CD8-positive, alpha-beta memory T cell (primary cell): Measurements from ENCODE around the gene TMOD2. TPM values are rescaled to one million over a fixed set of nuclear protein-coding genes. Genes with fewer than 3 reads are reported as not detected.
A peak's percentile ranks its signal among the peaks of the same experiment; 100 is the strongest.

Source experiments
- CTCF ChIA-PET: fragments of 350-600 bp; sonication (Branson Sonifier 250); formaldehyde crosslinking; loops from one replicate; lab custom pipeline; 2021; ENCODE audit warnings: antibody characterized with exemption; lab: Charles Lee
- POLR2A ChIA-PET: fragments of 350-600 bp; sonication (Branson Sonifier 250); formaldehyde crosslinking; loops from one replicate; lab custom pipeline; 2021; ENCODE audit warnings: antibody characterized with exemption; lab: Charles Lee
- DNase-seq, 5 donors: peaks; one replicate each; pipeline versions ENCODE4 v3.0.0 to v3.0.0-alpha.2; 2020 to 2022; ENCODE audit warnings: mixed read lengths in 1 of 5
- H3K27ac ChIP-seq: one replicate; pipeline ENCODE4 v1.7.0; 2013; ENCODE audit warnings: low read depth, mild to moderate bottlenecking, low read length, moderate library complexity
- H3K27me3 ChIP-seq: 2 replicates; pipeline ENCODE4 v1.7.0; 2013; ENCODE audit warnings: low read length, mild to moderate bottlenecking; ENCODE audit not compliant: insufficient read depth, poor library complexity, severe bottlenecking
- H3K36me3 ChIP-seq: 2 replicates; pipeline ENCODE4 v1.7.0; 2013; ENCODE audit warnings: mild to moderate bottlenecking, low read length, moderate library complexity; ENCODE audit not compliant: insufficient read depth
- H3K4me1 ChIP-seq: 2 replicates; pipeline ENCODE4 v1.7.0; 2013; ENCODE audit warnings: mild to moderate bottlenecking, low read length, moderate library complexity; ENCODE audit not compliant: insufficient read depth
- H3K4me3 ChIP-seq: 2 replicates; pipeline ENCODE4 v1.7.0; 2013; ENCODE audit warnings: mild to moderate bottlenecking, low read length
- H3K9me3 ChIP-seq: 2 replicates; pipeline ENCODE4 v1.7.0; 2013; ENCODE audit warnings: mild to moderate bottlenecking, low read length
- H3K27ac Mint-ChIP-seq, 8 donors: one replicate each; pipeline ENCODE4 v1.8.0; 2020 to 2021; ENCODE audit warnings: mixed read lengths in 8 of 8, mild to moderate bottlenecking in 6 of 8, inconsistent platforms in 3 of 8, moderate library complexity in 3 of 8
- H3K27me3 Mint-ChIP-seq, 2 donors: one replicate each; pipeline ENCODE4 v1.8.0; 2020 to 2021; ENCODE audit warnings: mixed read lengths in 2 of 2, mild to moderate bottlenecking in 1 of 2, moderate library complexity in 1 of 2
- H3K36me3 Mint-ChIP-seq, 3 donors: one replicate each; pipeline ENCODE4 v1.8.0; 2020 to 2021; ENCODE audit warnings: mixed read lengths in 3 of 3, inconsistent platforms in 1 of 3, mild to moderate bottlenecking in 1 of 3
- H3K4me1 Mint-ChIP-seq, 3 donors: one replicate each; pipeline ENCODE4 v1.8.0; 2020 to 2021; ENCODE audit warnings: mixed read lengths in 3 of 3, inconsistent platforms in 1 of 3, mild to moderate bottlenecking in 1 of 3
- H3K4me3 Mint-ChIP-seq, 7 donors: one replicate each; pipeline ENCODE4 v1.8.0; 2020 to 2021; ENCODE audit warnings: mixed read lengths in 7 of 7, mild to moderate bottlenecking in 6 of 7, moderate library complexity in 4 of 7, inconsistent platforms in 2 of 7
- H3K9me3 Mint-ChIP-seq, 5 donors: one replicate each; pipeline ENCODE4 v1.8.0; 2020 to 2022; ENCODE audit warnings: mixed read lengths in 5 of 5, mild to moderate bottlenecking in 3 of 5, moderate library complexity in 2 of 5, inconsistent platforms in 1 of 5
- polyA plus RNA-seq: library from polyadenylated mRNA; unstranded; fragments of 300-500 nt; fragmentation: Illumina TruSeq; gene quantifications from one replicate; pipeline ENCODE4 v1.2.3, GENCODE V29; 2021
- total RNA-seq, 2 experiments: library from RNA; stranded (reverse); gene quantifications; one replicate each; pipeline ENCODE4 v1.2.3, GENCODE V29; 2021

Gene TMOD2
- total and polyA plus RNA-seq, 3 experiments from 2014 or later = 3.1 to 10.0 (median 8.6) TPM

DNA sequence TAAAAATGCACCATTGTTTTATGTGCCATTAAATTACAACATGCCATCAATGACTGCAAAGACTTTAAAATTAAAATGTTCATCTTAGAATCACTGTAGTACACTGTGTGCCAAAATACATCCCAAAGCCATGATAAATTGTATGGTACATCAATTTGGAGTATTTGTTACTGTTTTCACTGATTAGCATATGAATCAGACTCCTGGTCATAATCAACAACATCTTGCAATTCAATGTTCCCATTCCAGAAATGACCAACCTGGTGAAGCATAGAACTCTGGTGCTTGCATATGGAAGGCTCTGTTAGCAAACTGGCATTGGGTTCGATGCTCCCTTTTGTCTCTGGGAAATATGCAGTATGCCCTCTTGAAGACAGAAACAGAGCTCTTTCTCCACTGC is 36.5 kb upstream of the TMOD2 start:
- ChIA-PET CTCF (no interaction called here), POLR2A (no interaction called here)
- DNase-seq = no peak
- Histone ChIP-seq H3K4me3 (no peak overlapping the region), H3K27me3 (no peaks in the 10 kb centered on the region), H3K36me3 (no peaks in the 10 kb centered on the region), H3K9me3 (no peaks in the 10 kb centered on the region), H3K27ac (no peak overlapping the region), H3K4me1 (no peaks in the 10 kb centered on the region)
- no peaks in the 10 kb centered on the region for H3K9me3 Mint-ChIP-seq
- H3K27me3 Mint-ChIP-seq = no peaks in the 10 kb centered on the region
- no peak overlapping the region for H3K27ac Mint-ChIP-seq
- peaks cover 0 to 8% (median 3%) of the 10 kb centered on the region in 3 donors for H3K4me1 Mint-ChIP-seq
- peaks cover 0 to 5% (median 0%) of the 10 kb centered on the region in 3 donors for H3K36me3 Mint-ChIP-seq
- H3K4me3 Mint-ChIP-seq = no peak overlapping the region

DNA sequence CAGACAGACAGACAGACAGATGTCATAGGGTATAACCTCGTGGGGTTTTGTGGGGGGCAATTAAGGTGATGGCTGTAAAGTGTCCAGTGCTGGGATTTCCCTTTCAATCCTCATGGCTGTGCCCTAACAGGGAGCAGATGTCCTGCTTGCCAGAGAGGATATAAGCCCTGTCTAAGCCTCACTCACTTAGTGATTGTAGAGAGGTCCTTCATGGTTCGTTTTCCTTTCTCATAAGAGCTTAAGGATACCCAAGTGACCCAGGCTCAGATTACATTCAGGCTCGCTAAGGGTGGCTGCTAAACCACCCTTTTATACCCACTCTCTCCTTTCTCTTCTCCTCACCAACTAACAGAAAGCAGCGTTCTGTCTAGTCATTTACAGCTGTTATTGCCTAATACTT is 33.2 kb upstream of the TMOD2 start:
- no peaks in the 10 kb centered on the region for H3K4me1 ChIP-seq
- Mint-ChIP-seq H3K27ac (peak overlapping the region in 5 of 8 donors; percentile 24 to 91 (median 84)), H3K27me3 (no peaks in the 10 kb centered on the region), H3K36me3 (peaks cover 0 to 23% (median 15%) of the 10 kb centered on the region in 3 donors), H3K4me1 (peaks cover 7 to 21% (median 8%) of the 10 kb centered on the region in 3 donors), H3K9me3 (no peaks in the 10 kb centered on the region), H3K4me3 (no peak overlapping the region)
- no peak overlapping the region for H3K27ac ChIP-seq
- H3K9me3 ChIP-seq = no peaks in the 10 kb centered on the region
- no peak for DNase-seq
- no peak overlapping the region for H3K4me3 ChIP-seq
- ChIA-PET POLR2A (no interaction called here), CTCF (interaction anchor here (1.4 kb wide), 1 partner anchor 58 kb away, joined by 3 read pairs; no protein-coding TSS in a partner anchor)
- no peaks in the 10 kb centered on the region for H3K36me3 ChIP-seq
- no peaks in the 10 kb centered on the region for H3K27me3 ChIP-seq

DNA sequence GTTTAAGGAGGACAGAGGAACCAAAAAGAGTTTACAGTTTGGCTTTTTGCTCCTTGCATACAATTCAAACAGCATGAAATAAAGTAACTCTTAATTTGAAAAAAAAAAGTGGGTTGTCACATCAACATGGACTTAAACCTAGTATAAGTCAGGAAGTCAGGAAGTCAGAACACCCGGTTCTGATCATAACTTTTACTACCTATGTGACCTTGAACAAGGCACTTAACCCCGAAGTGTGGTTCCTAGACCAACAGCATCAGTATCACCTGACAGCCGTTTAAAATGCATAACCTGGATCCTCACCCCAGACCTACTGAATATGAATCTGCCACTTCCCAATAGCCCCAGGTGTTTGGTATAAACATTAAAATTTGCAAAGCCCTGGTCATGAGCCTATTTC is 32.7 kb upstream of the TMOD2 start:
- no peaks in the 10 kb centered on the region for H3K27me3 Mint-ChIP-seq
- peaks cover 0 to 26% (median 14%) of the 10 kb centered on the region in 3 donors for H3K36me3 Mint-ChIP-seq
- H3K27me3 ChIP-seq = no peaks in the 10 kb centered on the region
- no peak overlapping the region for H3K4me3 ChIP-seq
- no peak overlapping the region for H3K4me3 Mint-ChIP-seq
- no peaks in the 10 kb centered on the region for H3K9me3 Mint-ChIP-seq
- H3K27ac Mint-ChIP-seq = peak overlapping the region in 1 of 8 donors; percentile 82
- no peaks in the 10 kb centered on the region for H3K4me1 ChIP-seq
- no peaks in the 10 kb centered on the region for H3K36me3 ChIP-seq
- H3K4me1 Mint-ChIP-seq = peaks cover 7 to 25% (median 11%) of the 10 kb centered on the region in 3 donors
- CTCF ChIA-PET = no interaction called here
- POLR2A ChIA-PET = no interaction called here
- H3K9me3 ChIP-seq = no peaks in the 10 kb centered on the region
- no peak overlapping the region for H3K27ac ChIP-seq
- DNase-seq = no peak

DNA sequence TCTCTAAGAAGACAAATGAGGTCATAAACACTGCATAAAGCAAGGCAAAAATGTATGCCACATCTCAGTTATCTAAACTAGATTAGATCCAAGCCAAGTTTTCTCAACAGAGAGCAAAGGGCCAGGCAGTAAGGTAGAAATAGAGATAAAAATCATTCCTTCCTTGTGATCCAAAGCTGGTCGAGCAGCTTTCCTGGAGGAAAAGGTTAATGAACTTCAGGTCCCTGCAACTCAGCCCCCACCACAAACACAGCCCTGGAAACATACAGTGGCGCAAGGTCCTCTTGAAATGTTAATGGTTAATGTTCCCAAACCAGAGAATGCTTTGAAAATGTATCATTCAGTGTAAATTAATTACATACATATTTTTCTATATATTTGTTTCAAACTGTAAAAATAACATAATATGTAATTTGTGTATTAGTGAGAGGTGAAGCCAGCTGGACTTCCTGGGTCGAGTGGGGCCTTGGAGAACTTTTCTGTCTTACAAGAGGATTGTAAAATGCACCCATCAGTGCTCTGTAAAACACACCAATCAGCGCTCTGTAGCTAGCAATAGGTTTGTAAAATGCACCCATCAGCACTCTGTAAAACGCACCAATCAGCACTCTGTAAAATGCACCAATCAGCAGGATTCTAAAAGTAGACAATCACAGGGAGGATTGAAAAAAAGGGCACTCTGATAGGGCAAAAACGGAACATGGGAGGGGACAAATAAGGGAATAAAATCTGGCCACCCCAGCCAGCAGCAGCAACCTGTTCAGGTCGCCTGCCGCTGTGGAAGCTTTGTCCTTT is 31.0 kb upstream of the TMOD2 start:
- peaks cover 0 to 38% (median 15%) of the 10 kb centered on the region in 3 donors for H3K36me3 Mint-ChIP-seq
- ChIA-PET CTCF (interaction anchor here (1.0 kb wide), 1 partner anchor 57 kb away, joined by 3 read pairs; no protein-coding TSS in a partner anchor), POLR2A (no interaction called here)
- H3K27ac Mint-ChIP-seq = peak overlapping the region in 4 of 8 donors; percentile 54 to 83 (median 60)
- H3K4me3 ChIP-seq = no peak overlapping the region
- no peaks in the 10 kb centered on the region for H3K27me3 ChIP-seq
- peaks cover 0 to 2% of the 10 kb centered on the region in 2 donors for H3K27me3 Mint-ChIP-seq
- H3K4me1 ChIP-seq = peaks cover 12% of the 10 kb centered on the region
- H3K9me3 ChIP-seq = no peaks in the 10 kb centered on the region
- DNase-seq = no peak
- H3K9me3 Mint-ChIP-seq = no peaks in the 10 kb centered on the region
- H3K4me3 Mint-ChIP-seq = no peak overlapping the region
- H3K4me1 Mint-ChIP-seq = peaks cover 24 to 41% (median 25%) of the 10 kb centered on the region in 3 donors
- no peak overlapping the region for H3K27ac ChIP-seq
- H3K36me3 ChIP-seq = no peaks in the 10 kb centered on the region

DNA sequence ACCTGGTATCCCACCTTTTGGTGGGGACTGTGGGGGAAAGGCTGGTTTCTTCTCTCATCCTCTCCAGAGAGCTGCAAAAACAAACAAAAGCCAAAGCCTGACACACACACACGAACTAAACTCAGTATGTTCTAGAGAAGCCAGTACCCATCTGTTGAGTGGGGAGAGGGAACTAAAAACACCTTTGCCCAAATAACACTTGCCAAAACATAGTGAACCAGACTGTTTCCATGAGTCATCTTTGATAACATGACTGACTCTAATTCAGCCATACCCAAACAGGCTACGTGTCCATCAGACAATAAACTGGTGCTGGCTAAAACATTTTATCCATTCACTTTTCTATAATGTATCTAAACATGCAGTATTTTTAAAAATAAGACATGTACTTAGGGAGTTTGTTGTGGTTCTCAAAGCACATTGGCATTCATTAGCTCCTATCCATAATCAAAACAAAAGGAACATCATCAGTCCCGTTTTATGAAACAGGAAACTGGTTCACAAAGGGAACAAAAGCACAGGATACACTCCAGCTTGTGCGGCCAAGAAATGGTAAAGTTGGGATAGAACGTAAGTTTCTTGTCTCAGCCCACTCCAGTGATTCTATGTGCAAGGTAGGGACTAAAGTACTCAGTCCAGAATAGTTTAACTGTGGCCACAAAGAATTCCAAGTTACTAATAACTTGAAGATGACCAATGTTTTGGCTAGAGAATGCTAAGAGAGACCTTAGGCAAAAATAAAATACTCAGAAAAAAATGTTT is 30.0 kb upstream of the TMOD2 start:
- Histone ChIP-seq H3K9me3 (no peaks in the 10 kb centered on the region), H3K27ac (no peak overlapping the region), H3K4me3 (no peak overlapping the region), H3K4me1 (peaks cover 17% of the 10 kb centered on the region), H3K27me3 (no peaks in the 10 kb centered on the region), H3K36me3 (no peaks in the 10 kb centered on the region)
- POLR2A ChIA-PET = interaction anchor here (0.6 kb wide), 1 partner anchor 38 kb away, joined by 3 read pairs; no protein-coding TSS in a partner anchor
- DNase-seq = no peak
- Mint-ChIP-seq H3K4me3 (no peak overlapping the region), H3K27ac (peak overlapping the region in 2 of 8 donors; percentile 77 to 81), H3K9me3 (no peaks in the 10 kb centered on the region), H3K27me3 (peaks cover 0 to 2% of the 10 kb centered on the region in 2 donors), H3K36me3 (peaks cover 0 to 41% (median 15%) of the 10 kb centered on the region in 3 donors), H3K4me1 (peaks cover 33 to 51% (median 34%) of the 10 kb centered on the region in 3 donors)
- CTCF ChIA-PET = no interaction called here

DNA sequence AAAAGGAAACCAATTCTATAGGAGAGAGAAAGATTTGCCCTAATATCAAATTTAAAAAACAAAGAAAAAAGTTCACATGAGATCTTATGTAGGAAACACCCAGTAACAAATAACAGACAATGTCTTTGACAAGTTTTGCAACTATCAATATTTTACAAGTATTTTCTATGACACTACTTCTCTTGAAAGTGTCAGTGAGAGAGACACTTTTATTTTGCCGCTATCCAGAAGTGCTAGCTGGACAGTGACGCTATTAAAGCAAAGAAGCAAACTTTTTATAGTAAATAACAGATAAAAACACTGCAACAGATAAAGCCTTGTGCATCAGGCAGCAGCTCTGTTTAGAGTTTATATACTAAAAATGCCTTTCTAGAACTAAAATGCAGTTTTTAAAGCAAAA is 27.2 kb upstream of the TMOD2 start:
- Histone ChIP-seq H3K27me3 (no peaks in the 10 kb centered on the region), H3K4me3 (no peak overlapping the region), H3K36me3 (no peaks in the 10 kb centered on the region), H3K9me3 (no peaks in the 10 kb centered on the region), H3K4me1 (peaks cover 37% of the 10 kb centered on the region), H3K27ac (no peak overlapping the region)
- H3K27me3 Mint-ChIP-seq = peaks cover 0 to 2% of the 10 kb centered on the region in 2 donors
- peak overlapping the region; percentile 55 to 97 (median 66) for H3K27ac Mint-ChIP-seq
- DNase-seq = no peak
- peak overlapping the region in 2 of 7 donors; percentile 54 to 78 for H3K4me3 Mint-ChIP-seq
- H3K4me1 Mint-ChIP-seq = peaks cover 53 to 70% (median 61%) of the 10 kb centered on the region in 3 donors
- H3K9me3 Mint-ChIP-seq = no peaks in the 10 kb centered on the region
- H3K36me3 Mint-ChIP-seq = peaks cover 0 to 49% (median 15%) of the 10 kb centered on the region in 3 donors
- POLR2A ChIA-PET = no interaction called here
- CTCF ChIA-PET = interaction anchor here (1.3 kb wide), 1 partner anchor 12 kb away, joined by 5 read pairs; the partner anchor contains the start of gene LYSMD2

DNA sequence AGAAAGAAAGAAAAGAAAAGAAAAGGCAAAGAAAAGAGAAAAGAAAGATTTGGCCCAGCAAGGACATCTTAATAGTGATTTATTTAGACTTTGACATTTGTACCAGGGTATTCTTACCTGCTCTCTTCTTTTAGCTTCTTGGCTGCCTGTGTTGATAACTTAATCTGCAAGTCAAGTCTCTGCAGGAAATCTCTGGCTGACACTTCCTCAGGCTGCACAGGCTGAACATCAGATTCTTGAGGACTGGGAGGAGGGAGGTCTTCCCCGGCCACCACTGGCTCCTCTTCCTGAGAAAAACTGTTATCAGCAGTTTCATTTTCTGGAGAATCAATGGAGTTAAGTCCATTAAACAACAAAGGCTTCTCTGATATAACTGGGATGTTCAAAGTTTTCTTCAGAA is 26.7 kb upstream of the TMOD2 start:
- Mint-ChIP-seq H3K36me3 (peaks cover 0 to 49% (median 15%) of the 10 kb centered on the region in 3 donors), H3K27me3 (peaks cover 0 to 2% of the 10 kb centered on the region in 2 donors), H3K4me1 (peaks cover 55 to 72% (median 65%) of the 10 kb centered on the region in 3 donors), H3K9me3 (no peaks in the 10 kb centered on the region), H3K4me3 (peak overlapping the region in 6 of 7 donors; percentile 12 to 78 (median 48)), H3K27ac (peak overlapping the region; percentile 17 to 97 (median 66))
- H3K27me3 ChIP-seq = no peaks in the 10 kb centered on the region
- H3K4me1 ChIP-seq = peaks cover 41% of the 10 kb centered on the region
- H3K9me3 ChIP-seq = no peaks in the 10 kb centered on the region
- ChIA-PET POLR2A (no interaction called here), CTCF (interaction anchor here (1.3 to 2.0 kb wide), 2 partner anchors 12 to 52 kb away, joined by 5 to 6 read pairs; partner anchors contain the start of gene LYSMD2)
- no peak overlapping the region for H3K4me3 ChIP-seq
- no peaks in the 10 kb centered on the region for H3K36me3 ChIP-seq
- no peak for DNase-seq
- no peak overlapping the region for H3K27ac ChIP-seq
